Activated CD8-positive, alpha-beta memory T cell treated with anti-CD3 and anti-CD28 coated beads for 48 hours (primary cell): ENCODE measurements around the gene TICAM2.
A peak's percentile ranks its signal among the peaks of the same experiment; 100 is the strongest.
"Not testable (repeated sequence)": the region's sequence is repeated elsewhere in the genome, so short reads cannot be mapped to it uniquely, and the experiment has no call there.

Experiments
- DNase-seq, 3 experiments: peaks; one replicate each; pipeline ENCODE4 v3.0.0-alpha.2; 2020; ENCODE audit warnings: low read depth in 2 of 3, low spot score in 2 of 3

The TICAM2 gene, protein sequence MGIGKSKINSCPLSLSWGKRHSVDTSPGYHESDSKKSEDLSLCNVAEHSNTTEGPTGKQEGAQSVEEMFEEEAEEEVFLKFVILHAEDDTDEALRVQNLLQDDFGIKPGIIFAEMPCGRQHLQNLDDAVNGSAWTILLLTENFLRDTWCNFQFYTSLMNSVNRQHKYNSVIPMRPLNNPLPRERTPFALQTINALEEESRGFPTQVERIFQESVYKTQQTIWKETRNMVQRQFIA

GRCh38 chr5:115601701-115602590 is at the start of gene TICAM2:
TICAM2 (minus strand) TSS chr5:115602479; CDS start chr5:115581256, 21,223 bp downstream.
- peak; percentile 28 to 53 (median 49) for DNase-seq

- no peak for DNase-seq
Measured at GRCh38 chr5:115649541-115649940, 47.3 kb upstream of the TICAM2 start.

GRCh38 chr5:115648056-115648455 is 45.8 kb upstream of the TICAM2 start:
- DNase-seq: no peak

DNA sequence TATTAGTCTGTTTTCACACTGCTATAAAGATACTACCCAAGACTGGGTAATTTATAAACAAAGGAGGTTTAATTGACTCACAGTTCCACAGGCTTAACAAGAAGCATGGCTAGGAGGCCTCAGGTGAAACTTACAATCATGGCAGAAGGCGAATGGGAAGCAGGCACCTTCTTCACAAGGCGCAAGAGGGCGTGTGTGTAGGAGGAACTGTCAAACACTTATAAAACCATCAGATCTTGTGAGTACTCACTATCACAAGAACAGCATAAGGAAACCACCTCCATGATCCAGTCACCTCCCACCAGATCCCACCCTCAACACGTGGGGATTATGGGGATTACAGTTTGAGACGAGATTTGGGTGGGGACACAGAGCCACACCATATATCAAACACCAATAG is 43.1 kb upstream of the TICAM2 start:
- not testable (repeated sequence) for DNase-seq

DNA sequence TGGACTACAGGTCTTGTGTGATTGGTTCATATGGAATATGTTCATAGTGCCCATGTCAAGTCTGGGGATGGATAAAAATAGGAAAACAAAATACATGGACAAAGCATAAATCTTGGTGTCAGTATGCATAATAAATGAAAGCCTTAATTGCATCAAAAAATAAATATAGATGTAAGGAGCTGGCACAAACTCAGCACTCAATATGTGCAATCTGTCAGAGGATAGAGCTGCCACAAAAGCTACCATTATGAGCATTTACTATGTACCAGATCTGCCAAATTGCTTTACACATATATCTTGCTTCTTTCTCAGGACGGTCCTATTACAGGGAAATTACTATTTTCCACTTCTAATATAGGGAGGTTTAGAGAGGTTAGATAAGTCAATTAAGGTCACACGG is 41.8 kb upstream of the TICAM2 start:
- DNase-seq: no peak

- DNase-seq: no peak
Measured at GRCh38 chr5:115641948-115642347, 39.7 kb upstream of the TICAM2 start.

- no peak for DNase-seq
Measured at GRCh38 chr5:115640274-115640673, 38.0 kb upstream of the TICAM2 start.

DNA sequence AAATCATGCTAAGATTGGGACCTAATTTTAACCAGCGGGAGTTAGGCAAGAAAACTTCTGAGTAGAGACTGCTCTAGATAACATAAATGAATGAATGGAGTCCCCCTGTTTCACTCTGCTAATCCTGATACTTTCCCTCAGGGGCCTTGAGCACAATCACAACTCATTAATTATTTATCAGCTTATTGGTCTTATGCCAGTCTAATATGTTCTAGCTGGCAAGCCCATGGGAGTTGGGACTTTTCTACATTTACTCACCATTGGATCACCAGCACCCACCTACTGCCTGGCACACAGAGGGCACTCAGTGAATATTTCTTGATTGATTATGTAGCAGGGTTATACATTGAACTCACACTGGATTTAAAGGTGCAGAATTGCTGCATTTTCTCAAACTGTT is 37.1 kb upstream of the TICAM2 start:
- DNase-seq: no peak

GRCh38 chr5:115637507-115637906 is 35.2 kb upstream of the TICAM2 start:
- DNase-seq: no peak

- DNase-seq: no peak
Measured at GRCh38 chr5:115636008-115636407, 33.7 kb upstream of the TICAM2 start.

- DNase-seq: peak; percentile 51 to 62 (median 59)
Measured at GRCh38 chr5:115634343-115635132, 32.3 kb upstream of the TICAM2 start.

DNA sequence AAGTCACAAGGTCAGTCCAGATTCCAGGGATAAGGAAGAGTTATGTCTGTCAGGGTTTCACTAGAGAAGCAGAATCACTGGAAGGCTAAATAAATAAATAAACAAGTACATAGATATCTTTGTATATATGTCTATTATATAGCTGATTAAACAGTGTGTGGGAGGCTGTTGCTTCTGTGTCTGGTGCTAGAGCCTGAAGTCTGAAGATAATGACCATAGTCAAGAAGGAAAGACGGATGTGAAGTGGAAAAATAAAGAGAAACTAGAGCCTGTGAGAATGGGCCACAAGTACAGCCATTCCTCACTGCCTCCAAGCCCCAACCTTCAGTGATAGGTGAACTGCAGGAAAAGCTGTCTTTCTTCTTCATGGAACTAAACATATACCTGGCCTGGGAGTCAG is 27.6 kb upstream of the TICAM2 start:
- no peak for DNase-seq

DNA sequence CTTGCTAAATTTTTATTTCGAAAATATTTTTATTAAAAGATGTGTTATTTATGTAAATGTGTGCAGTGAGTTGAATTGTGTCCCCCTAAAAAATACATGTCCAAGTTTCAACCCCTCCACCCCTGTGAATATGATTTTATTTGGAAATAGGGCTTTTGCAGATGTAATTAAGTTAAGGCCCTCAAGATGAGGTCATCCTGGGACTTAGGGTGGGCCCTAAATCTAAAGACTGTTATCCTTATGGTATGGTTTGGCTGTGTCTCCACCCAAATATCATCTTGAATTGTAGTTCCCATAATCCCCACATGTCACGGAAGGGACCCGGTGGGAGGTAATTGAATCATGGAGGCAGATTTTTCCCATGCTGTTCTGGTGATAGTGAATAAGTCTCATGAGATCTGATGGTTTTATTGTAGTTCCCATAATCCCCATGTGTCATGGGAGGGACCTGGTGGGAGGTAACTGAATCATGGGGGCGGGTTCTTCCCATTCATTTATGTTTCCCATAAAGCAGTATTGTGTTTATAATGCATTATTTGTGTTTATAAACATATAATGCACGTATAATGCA is 25.1 kb upstream of the TICAM2 start:
- no peak for DNase-seq

- no peak for DNase-seq
Measured at GRCh38 chr5:115626445-115626823, 24.2 kb upstream of the TICAM2 start.

DNA sequence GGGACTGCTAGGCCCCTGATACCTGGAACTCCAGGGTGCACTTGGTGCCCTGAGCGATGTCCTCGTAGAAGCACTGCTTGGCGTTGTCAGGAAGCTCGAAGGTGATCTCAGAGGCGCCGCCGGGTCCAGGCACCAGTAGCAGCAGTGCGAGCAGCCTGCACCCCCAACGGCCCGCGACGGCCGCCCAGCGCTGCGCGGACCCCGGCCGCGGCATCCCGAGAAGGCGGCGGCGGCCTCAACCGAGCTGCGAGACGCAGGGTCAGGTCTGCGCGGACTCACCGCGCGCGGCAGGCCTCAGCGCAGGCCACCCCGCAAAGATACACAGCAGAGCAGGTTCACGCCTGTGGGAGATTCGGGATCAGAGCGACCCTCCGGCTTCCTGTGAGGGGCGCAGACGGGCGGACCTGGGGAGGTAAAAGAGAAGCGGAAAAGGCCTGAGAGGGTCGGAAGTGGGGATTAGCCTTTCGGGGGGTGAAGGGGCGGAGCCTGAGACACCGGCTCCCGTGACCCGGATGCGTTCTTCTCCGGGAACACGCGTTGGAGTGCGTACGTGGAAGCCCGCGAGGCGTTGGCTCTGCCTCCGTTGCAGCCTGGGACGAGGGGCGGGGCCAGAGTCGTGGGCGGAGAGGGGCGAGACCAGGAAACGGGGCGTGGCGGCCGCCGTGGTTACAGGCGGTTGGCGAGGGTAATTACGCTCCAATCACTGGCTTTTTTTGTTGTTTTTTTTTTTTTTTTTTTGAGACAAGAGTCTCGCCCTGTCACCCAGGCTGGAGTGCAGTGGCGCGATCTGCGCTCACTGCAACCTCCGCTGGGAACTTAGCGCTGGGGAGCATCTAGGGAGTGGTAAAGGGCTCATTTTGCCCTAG is 23.5 kb upstream of the TICAM2 start, which contains the start of gene TMED7:
Gene TMED7, minus strand, starts transcription at position 458 of the 866 bp plus-strand sequence. Its CDS starts 244 bp downstream, at position 214.
- peak; percentile 98 to 99 (median 98) for DNase-seq

GRCh38 chr5:115624994-115625393 is 22.7 kb upstream of the TICAM2 start:
- no peak for DNase-seq

GRCh38 chr5:115623658-115624057 is 21.4 kb upstream of the TICAM2 start:
- DNase-seq: no peak

- DNase-seq: no peak
Measured at GRCh38 chr5:115621365-115621900, 19.2 kb upstream of the TICAM2 start.

DNA sequence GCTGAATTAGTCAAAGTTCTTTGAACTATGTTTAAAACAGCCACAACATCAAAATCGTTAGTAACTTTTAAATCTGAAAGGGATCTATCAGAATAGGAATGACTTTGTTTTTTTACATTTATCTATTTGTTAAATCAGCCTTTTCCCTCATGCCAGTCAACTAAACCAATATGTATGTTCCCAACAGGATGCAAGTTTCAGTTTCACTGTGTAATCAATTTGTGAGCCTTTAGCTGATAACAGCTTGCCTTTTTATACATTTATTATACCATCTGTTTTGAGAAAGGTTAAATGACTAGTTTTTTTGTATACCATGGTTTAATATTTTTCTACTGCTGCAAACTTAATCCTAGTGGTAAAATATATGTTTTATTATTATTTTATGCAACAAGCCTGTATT is 14.6 kb upstream of the TICAM2 start:
- no peak for DNase-seq

- no peak for DNase-seq
Measured at GRCh38 chr5:115616472-115616871, 14.2 kb upstream of the TICAM2 start.
